GM12892 (cell line): ENCODE data around the gene DAB2IP.

ENCODE experiments used
- POLR2A ChIP-seq: IDR thresholded peaks from 2 replicates; pipeline ENCODE4 v1.6.1; 2011; ENCODE audit warnings: low read depth, low read length, control low read depth
- POLR2AphosphoS5 ChIP-seq: IDR thresholded peaks from 2 replicates; pipeline ENCODE4 v1.6.1; 2011; ENCODE audit warnings: low read depth, low read length, control low read depth
- TAF1 ChIP-seq: IDR thresholded peaks from 2 replicates; pipeline ENCODE4 v1.6.1; 2011; ENCODE audit warnings: low read depth, mild to moderate bottlenecking, control low read depth, low read length, borderline replicate concordance

GRCh38 chr9:121652021-121652837 lies 795 bp downstream of the DAB2IP start:
- TF ChIP-seq POLR2A (no peak), TAF1 (no peak), POLR2AphosphoS5 (no peak)
